ENCODE data around the gene CEL.

The CEL gene

GRCh38 chr9:133054194-133054890 is 7.4 kb upstream of the CEL start:
- no peak overlapping the region for H2BK5ac ChIP-seq (ENCODE audit: low read length)
- H3K18ac ChIP-seq (ENCODE audit: low read length) = no peak overlapping the region
- H3K56ac ChIP-seq (ENCODE audit: low read length) = no peak overlapping the region
- H2AK5ac ChIP-seq (ENCODE audit: low read length) = no peak overlapping the region
- no peak for DNase-seq
- H3K27me3 ChIP-seq (ENCODE audit: insufficient read depth, low read length, poor library complexity) = no peaks in the 10 kb centered on the region
- no peak overlapping the region for H4K5ac ChIP-seq (ENCODE audit: low read length)
- H4K8ac ChIP-seq (ENCODE audit: low read depth, low read length) = no peak overlapping the region
- no peak overlapping the region for H3K4ac ChIP-seq (ENCODE audit: low read depth, low read length)
- H3K36me3 ChIP-seq (ENCODE audit: control insufficient read depth, insufficient read depth, low read length) = peaks cover 15% of the 10 kb centered on the region
- no peaks in the 10 kb centered on the region for H3K79me1 ChIP-seq (ENCODE audit: low read length)
- no peak overlapping the region for H3K4me2 ChIP-seq (ENCODE audit: low read length)
- H2BK120ac ChIP-seq (ENCODE audit: low read depth, low read length) = no peak overlapping the region
- H3K79me2 ChIP-seq (ENCODE audit: control insufficient read depth, insufficient read depth, low read length) = no peaks in the 10 kb centered on the region
- H3K27ac ChIP-seq (ENCODE audit: low read depth, low read length) = no peak overlapping the region
- no peak overlapping the region for H3K23ac ChIP-seq (ENCODE audit: low read length)
- H2BK15ac ChIP-seq (replicated peaks; ENCODE audit: low read depth) = no peak overlapping the region
- no CpG with 5 or more reads among the region's 24 CpGs for WGBS (ENCODE audit: extremely low coverage, insufficient coverage, low lambda C conversion rate)
- no peak overlapping the region for H3K9ac ChIP-seq (ENCODE audit: low read length)
- no peak overlapping the region for H3K4me3 ChIP-seq (ENCODE audit: low read length)
- H3K4me1 ChIP-seq (ENCODE audit: control insufficient read depth, low read depth, low read length) = peaks cover 2% of the 10 kb centered on the region

- H3K79me1 ChIP-seq (ENCODE audit: low read length) = no peaks in the 10 kb centered on the region
- no peak overlapping the region for H3K18ac ChIP-seq (ENCODE audit: low read length)
- H2AK5ac ChIP-seq (ENCODE audit: low read length) = no peak overlapping the region
- H3K27me3 ChIP-seq (ENCODE audit: insufficient read depth, low read length, poor library complexity) = no peaks in the 10 kb centered on the region
- H3K4me1 ChIP-seq (ENCODE audit: control insufficient read depth, low read depth, low read length) = peaks cover 7% of the 10 kb centered on the region
- H3K79me2 ChIP-seq (ENCODE audit: control insufficient read depth, insufficient read depth, low read length) = no peaks in the 10 kb centered on the region
- H2BK5ac ChIP-seq (ENCODE audit: low read length) = no peak overlapping the region
- no peak overlapping the region for H4K5ac ChIP-seq (ENCODE audit: low read length)
- H3K23ac ChIP-seq (ENCODE audit: low read length) = no peak overlapping the region
- no peak overlapping the region for H3K4me2 ChIP-seq (ENCODE audit: low read length)
- H3K4me3 ChIP-seq (ENCODE audit: low read length) = no peak overlapping the region
- H2BK15ac ChIP-seq (replicated peaks; ENCODE audit: low read depth) = no peak overlapping the region
- H3K27ac ChIP-seq (ENCODE audit: low read depth, low read length) = no peak overlapping the region
- no peak overlapping the region for H2BK120ac ChIP-seq (ENCODE audit: low read depth, low read length)
- no peak overlapping the region for H4K8ac ChIP-seq (ENCODE audit: low read depth, low read length)
- no peak overlapping the region for H3K9ac ChIP-seq (ENCODE audit: low read length)
- no peak overlapping the region for H3K56ac ChIP-seq (ENCODE audit: low read length)
- no peak overlapping the region for H3K4ac ChIP-seq (ENCODE audit: low read depth, low read length)
- no CpG with 5 or more reads among the region's 16 CpGs for WGBS (ENCODE audit: extremely low coverage, insufficient coverage, low lambda C conversion rate)
- H3K36me3 ChIP-seq (ENCODE audit: control insufficient read depth, insufficient read depth, low read length) = peaks cover 15% of the 10 kb centered on the region
- no peak for DNase-seq
Measured at GRCh38 chr9:133054966-133055365, 6.8 kb upstream of the CEL start.

GRCh38 chr9:133055788-133056420 is 5.9 kb upstream of the CEL start:
- WGBS (ENCODE audit: extremely low coverage, insufficient coverage, low lambda C conversion rate) = no CpG with 5 or more reads among the region's 17 CpGs
- no peaks in the 10 kb centered on the region for H3K79me2 ChIP-seq (ENCODE audit: control insufficient read depth, insufficient read depth, low read length)
- H3K79me1 ChIP-seq (ENCODE audit: low read length) = no peaks in the 10 kb centered on the region
- H3K27ac ChIP-seq (ENCODE audit: low read depth, low read length) = no peak overlapping the region
- H3K18ac ChIP-seq (ENCODE audit: low read length) = no peak overlapping the region
- no peak overlapping the region for H3K4ac ChIP-seq (ENCODE audit: low read depth, low read length)
- no peak overlapping the region for H3K23ac ChIP-seq (ENCODE audit: low read length)
- no peak overlapping the region for H3K4me2 ChIP-seq (ENCODE audit: low read length)
- no peak overlapping the region for H3K9ac ChIP-seq (ENCODE audit: low read length)
- H3K4me3 ChIP-seq (ENCODE audit: low read length) = no peak overlapping the region
- no peak overlapping the region for H4K5ac ChIP-seq (ENCODE audit: low read length)
- H3K36me3 ChIP-seq (ENCODE audit: control insufficient read depth, insufficient read depth, low read length) = peaks cover 15% of the 10 kb centered on the region
- no peak overlapping the region for H3K56ac ChIP-seq (ENCODE audit: low read length)
- H2AK5ac ChIP-seq (ENCODE audit: low read length) = no peak overlapping the region
- H3K4me1 ChIP-seq (ENCODE audit: control insufficient read depth, low read depth, low read length) = peaks cover 7% of the 10 kb centered on the region
- DNase-seq = no peak
- H2BK120ac ChIP-seq (ENCODE audit: low read depth, low read length) = no peak overlapping the region
- no peak overlapping the region for H2BK15ac ChIP-seq (replicated peaks; ENCODE audit: low read depth)
- no peak overlapping the region for H2BK5ac ChIP-seq (ENCODE audit: low read length)
- no peaks in the 10 kb centered on the region for H3K27me3 ChIP-seq (ENCODE audit: insufficient read depth, low read length, poor library complexity)
- no peak overlapping the region for H4K8ac ChIP-seq (ENCODE audit: low read depth, low read length)

GRCh38 chr9:133056533-133056932 is 5.2 kb upstream of the CEL start:
- Histone ChIP-seq H3K56ac (ENCODE audit: low read length) (no peak overlapping the region), H4K5ac (ENCODE audit: low read length) (no peak overlapping the region), H3K79me1 (ENCODE audit: low read length) (no peaks in the 10 kb centered on the region), H3K36me3 (ENCODE audit: control insufficient read depth, insufficient read depth, low read length) (peaks cover 15% of the 10 kb centered on the region), H3K4ac (ENCODE audit: low read depth, low read length) (no peak overlapping the region), H3K4me2 (ENCODE audit: low read length) (no peak overlapping the region), H3K27ac (ENCODE audit: low read depth, low read length) (no peak overlapping the region), H3K79me2 (ENCODE audit: control insufficient read depth, insufficient read depth, low read length) (no peaks in the 10 kb centered on the region), H3K4me1 (ENCODE audit: control insufficient read depth, low read depth, low read length) (peaks cover 12% of the 10 kb centered on the region), H3K18ac (ENCODE audit: low read length) (no peak overlapping the region), H3K4me3 (ENCODE audit: low read length) (no peak overlapping the region), H4K8ac (ENCODE audit: low read depth, low read length) (no peak overlapping the region), H3K9ac (ENCODE audit: low read length) (no peak overlapping the region), H2BK120ac (ENCODE audit: low read depth, low read length) (no peak overlapping the region), H3K27me3 (ENCODE audit: insufficient read depth, low read length, poor library complexity) (no peaks in the 10 kb centered on the region), H2BK15ac (replicated peaks; ENCODE audit: low read depth) (no peak overlapping the region), H2AK5ac (ENCODE audit: low read length) (no peak overlapping the region), H3K23ac (ENCODE audit: low read length) (no peak overlapping the region), H2BK5ac (ENCODE audit: low read length) (no peak overlapping the region)
- no CpG with 5 or more reads among the region's 13 CpGs for WGBS (ENCODE audit: extremely low coverage, insufficient coverage, low lambda C conversion rate)
- no peak for DNase-seq

GRCh38 chr9:133057006-133057405 is 4.8 kb upstream of the CEL start:
- Histone ChIP-seq H2BK120ac (ENCODE audit: low read depth, low read length) (no peak overlapping the region), H3K4ac (ENCODE audit: low read depth, low read length) (no peak overlapping the region), H3K4me1 (ENCODE audit: control insufficient read depth, low read depth, low read length) (peaks cover 12% of the 10 kb centered on the region), H4K8ac (ENCODE audit: low read depth, low read length) (no peak overlapping the region), H3K56ac (ENCODE audit: low read length) (no peak overlapping the region), H3K79me1 (ENCODE audit: low read length) (no peaks in the 10 kb centered on the region), H3K4me3 (ENCODE audit: low read length) (no peak overlapping the region), H2AK5ac (ENCODE audit: low read length) (no peak overlapping the region), H3K18ac (ENCODE audit: low read length) (no peak overlapping the region), H3K79me2 (ENCODE audit: control insufficient read depth, insufficient read depth, low read length) (no peaks in the 10 kb centered on the region), H4K5ac (ENCODE audit: low read length) (no peak overlapping the region), H3K4me2 (ENCODE audit: low read length) (no peak overlapping the region), H2BK5ac (ENCODE audit: low read length) (no peak overlapping the region), H3K27me3 (ENCODE audit: insufficient read depth, low read length, poor library complexity) (no peaks in the 10 kb centered on the region), H3K9ac (ENCODE audit: low read length) (no peak overlapping the region), H3K27ac (ENCODE audit: low read depth, low read length) (no peak overlapping the region), H3K23ac (ENCODE audit: low read length) (no peak overlapping the region), H3K36me3 (ENCODE audit: control insufficient read depth, insufficient read depth, low read length) (peaks cover 14% of the 10 kb centered on the region), H2BK15ac (replicated peaks; ENCODE audit: low read depth) (no peak overlapping the region)
- WGBS (ENCODE audit: extremely low coverage, insufficient coverage, low lambda C conversion rate) = no CpG with 5 or more reads among the region's 8 CpGs
- no peak for DNase-seq
